Measurements from ENCODE around the gene ANXA2R. TPM values are rescaled to one million over a fixed set of nuclear protein-coding genes. Genes with fewer than 3 reads are reported as not detected.

The ANXA2R gene
- polyA plus RNA-seq, 2 of the 4 experiments (the other 2 are of a cell fraction), result 1.7 to 2.1 TPM

DNA sequence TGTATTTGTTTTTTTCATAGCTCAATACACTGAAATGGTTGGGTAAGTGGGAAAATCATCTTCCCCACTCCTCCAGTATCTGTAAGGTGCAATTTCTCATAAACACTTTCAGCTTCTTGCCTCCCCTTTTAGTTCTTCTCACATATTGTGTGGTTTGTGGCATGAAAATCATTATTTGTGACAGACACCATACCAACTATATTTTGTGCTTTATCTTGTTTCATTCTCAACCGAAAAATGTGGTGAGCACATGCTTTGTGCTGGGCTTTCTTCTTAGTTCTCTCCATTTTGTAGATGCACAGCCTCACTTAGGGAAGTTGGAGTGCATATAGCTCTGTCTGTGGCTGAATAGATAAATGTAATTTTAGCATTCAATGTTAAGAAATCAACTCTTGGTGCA, 6.4 kb upstream of the ANXA2R start:
- no peak for TF ChIP-seq ESRRA (IDR thresholded peaks at IDR 0.05; ENCODE audit: borderline replicate concordance, low read length)
- TF ChIP-seq HOXB13 (CRISPR knock-in tag; IDR thresholded peaks at IDR 0.05; ENCODE audit: low read depth), result no peak
- TF ChIP-seq ZFP36 (IDR thresholded peaks at IDR 0.05; ENCODE audit: borderline replicate concordance, partially characterized antibody), result no peak
- TF ChIP-seq, protein P1, sequence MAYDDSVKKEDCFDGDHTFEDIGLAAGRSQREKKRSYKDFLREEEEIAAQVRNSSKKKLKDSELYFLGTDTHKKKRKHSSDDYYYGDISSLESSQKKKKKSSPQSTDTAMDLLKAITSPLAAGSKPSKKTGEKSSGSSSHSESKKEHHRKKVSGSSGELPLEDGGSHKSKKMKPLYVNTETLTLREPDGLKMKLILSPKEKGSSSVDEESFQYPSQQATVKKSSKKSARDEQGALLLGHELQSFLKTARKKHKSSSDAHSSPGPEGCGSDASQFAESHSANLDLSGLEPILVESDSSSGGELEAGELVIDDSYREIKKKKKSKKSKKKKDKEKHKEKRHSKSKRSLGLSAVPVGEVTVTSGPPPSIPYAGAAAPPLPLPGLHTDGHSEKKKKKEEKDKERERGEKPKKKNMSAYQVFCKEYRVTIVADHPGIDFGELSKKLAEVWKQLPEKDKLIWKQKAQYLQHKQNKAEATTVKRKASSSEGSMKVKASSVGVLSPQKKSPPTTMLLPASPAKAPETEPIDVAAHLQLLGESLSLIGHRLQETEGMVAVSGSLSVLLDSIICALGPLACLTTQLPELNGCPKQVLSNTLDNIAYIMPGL (CRISPR knock-in tag; IDR thresholded peaks at IDR 0.05; ENCODE audit: borderline replicate concordance), result no peak
- TF ChIP-seq ZNF302 (CRISPR knock-in tag; IDR thresholded peaks at IDR 0.05), result no peak
- TF ChIP-seq, protein P2, sequence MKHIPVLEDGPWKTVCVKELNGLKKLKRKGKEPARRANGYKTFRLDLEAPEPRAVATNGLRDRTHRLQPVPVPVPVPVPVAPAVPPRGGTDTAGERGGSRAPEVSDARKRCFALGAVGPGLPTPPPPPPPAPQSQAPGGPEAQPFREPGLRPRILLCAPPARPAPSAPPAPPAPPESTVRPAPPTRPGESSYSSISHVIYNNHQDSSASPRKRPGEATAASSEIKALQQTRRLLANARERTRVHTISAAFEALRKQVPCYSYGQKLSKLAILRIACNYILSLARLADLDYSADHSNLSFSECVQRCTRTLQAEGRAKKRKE (CRISPR knock-in tag; IDR thresholded peaks at IDR 0.05; ENCODE audit: low read depth), result no peak
- no peak for TF ChIP-seq HOXA7 (CRISPR knock-in tag; IDR thresholded peaks at IDR 0.05)
- no peak for TF ChIP-seq JUN (IDR thresholded peaks at IDR 0.05)
- TF ChIP-seq, protein P3, sequence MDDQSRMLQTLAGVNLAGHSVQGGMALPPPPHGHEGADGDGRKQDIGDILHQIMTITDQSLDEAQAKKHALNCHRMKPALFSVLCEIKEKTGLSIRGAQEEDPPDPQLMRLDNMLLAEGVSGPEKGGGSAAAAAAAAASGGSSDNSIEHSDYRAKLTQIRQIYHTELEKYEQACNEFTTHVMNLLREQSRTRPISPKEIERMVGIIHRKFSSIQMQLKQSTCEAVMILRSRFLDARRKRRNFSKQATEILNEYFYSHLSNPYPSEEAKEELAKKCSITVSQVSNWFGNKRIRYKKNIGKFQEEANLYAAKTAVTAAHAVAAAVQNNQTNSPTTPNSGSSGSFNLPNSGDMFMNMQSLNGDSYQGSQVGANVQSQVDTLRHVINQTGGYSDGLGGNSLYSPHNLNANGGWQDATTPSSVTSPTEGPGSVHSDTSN (IDR thresholded peaks at IDR 0.05), result no peak
- TF ChIP-seq NFE2L2 (conservative IDR thresholded peaks at IDR 0.05; ENCODE audit: low read length), result no peak
- TF ChIP-seq FOSL2 (IDR thresholded peaks at IDR 0.05), result no peak
- TF ChIP-seq FOSL2 (CRISPR knock-in tag; IDR thresholded peaks at IDR 0.05), result no peak
- TF ChIP-seq MAFK (IDR thresholded peaks at IDR 0.05; ENCODE audit: partially characterized antibody), result no peak
- TF ChIP-seq ZSCAN20 (CRISPR knock-in tag; IDR thresholded peaks at IDR 0.05), result no peak
- TF ChIP-seq, protein P4, sequence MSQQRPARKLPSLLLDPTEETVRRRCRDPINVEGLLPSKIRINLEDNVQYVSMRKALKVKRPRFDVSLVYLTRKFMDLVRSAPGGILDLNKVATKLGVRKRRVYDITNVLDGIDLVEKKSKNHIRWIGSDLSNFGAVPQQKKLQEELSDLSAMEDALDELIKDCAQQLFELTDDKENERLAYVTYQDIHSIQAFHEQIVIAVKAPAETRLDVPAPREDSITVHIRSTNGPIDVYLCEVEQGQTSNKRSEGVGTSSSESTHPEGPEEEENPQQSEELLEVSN (IDR thresholded peaks at IDR 0.05; ENCODE audit: borderline replicate concordance, low read depth), result no peak
- TF ChIP-seq MAZ (IDR thresholded peaks at IDR 0.05; ENCODE audit: borderline replicate concordance, low read depth, low read length), result no peak
- TF ChIP-seq MYC (IDR thresholded peaks at IDR 0.05; ENCODE audit: borderline replicate concordance, low read length), result no peak
- TF ChIP-seq GATA3 (IDR thresholded peaks at IDR 0.05; ENCODE audit: borderline replicate concordance), result no peak
- TF ChIP-seq PHF8 (IDR thresholded peaks at IDR 0.05; ENCODE audit: borderline replicate concordance, low read depth), result no peak
- WGBS (ENCODE audit: missing lambda C conversion rate), result 100% methylated on average over 1 of the region's 1 CpG
- ChIA-PET POLR2A (interaction anchor here (0.8 kb wide), 1 partner anchor 18 kb away, joined by 3 read pairs; no protein-coding TSS in a partner anchor), CTCF (interaction anchor here (0.9 to 1.7 kb wide), 4 partner anchors 18 to 344 kb away, joined by 3 to 6 read pairs (median 4); no protein-coding TSS in a partner anchor)
- Histone ChIP-seq H3K4me3 (no peak overlapping the region), H3K4me2 (no peak overlapping the region), H3K9me3 (no peaks in the 10 kb centered on the region), H3K27ac (no peak overlapping the region), H3K4me1 (0 out of 3 replicates have a peak, but pooled peaks cover 3% of the 10 kb centered on the region)
- no peak for FAIRE-seq
- no peak for DNase-seq (ENCODE audit: low read depth in 1 of 2, low spot score in 1 of 2)
- ATAC-seq, result no peak

DNA sequence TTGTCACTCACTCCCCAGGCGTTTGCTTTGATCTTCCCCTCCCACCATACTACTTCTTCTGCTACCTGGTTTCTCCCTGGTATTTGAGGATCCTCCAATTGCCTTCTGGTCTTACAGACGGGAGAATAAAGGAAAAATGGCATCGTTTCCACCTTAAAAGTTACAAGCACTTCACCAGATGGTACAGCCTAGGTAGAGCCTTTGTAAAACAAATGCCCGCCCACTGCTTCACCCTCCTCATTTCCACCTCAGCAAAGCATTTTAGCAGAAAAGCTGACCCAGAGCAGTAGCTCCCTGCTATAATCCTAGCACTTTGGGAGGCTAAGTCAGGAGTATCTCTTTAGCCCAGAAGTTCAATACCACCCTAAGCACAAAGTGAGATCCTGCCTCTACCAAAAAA, 5.1 kb upstream of the ANXA2R start:
- POLR2A ChIA-PET, result no interaction called here
- CTCF ChIA-PET, result interaction anchor here (1.0 to 1.7 kb wide), 3 partner anchors 19 to 345 kb away, joined by 3 to 6 read pairs (median 5); no protein-coding TSS in a partner anchor
- Histone ChIP-seq H3K4me1 (0 out of 3 replicates have a peak, but pooled peaks cover 3% of the 10 kb centered on the region), H3K9me3 (no peaks in the 10 kb centered on the region), H3K27ac (no peak overlapping the region), H3K4me2 (no peak overlapping the region), H3K4me3 (no peak overlapping the region)
- ATAC-seq, result no peak
- DNase-seq (ENCODE audit: low read depth in 1 of 2, low spot score in 1 of 2), result no peak
- WGBS (ENCODE audit: missing lambda C conversion rate), result 94% methylated on average over 4 of the region's 4 CpGs
- TF ChIP-seq, protein P3 (IDR thresholded peaks at IDR 0.05), result no peak
- TF ChIP-seq NPAS2 (CRISPR knock-in tag; IDR thresholded peaks at IDR 0.05; ENCODE audit: borderline replicate concordance) (no peak), RAD21 (conservative IDR thresholded peaks at IDR 0.05 in 1 of 2, IDR thresholded peaks at IDR 0.05 in 1 of 2) (no peak)
- TF ChIP-seq, protein P5, sequence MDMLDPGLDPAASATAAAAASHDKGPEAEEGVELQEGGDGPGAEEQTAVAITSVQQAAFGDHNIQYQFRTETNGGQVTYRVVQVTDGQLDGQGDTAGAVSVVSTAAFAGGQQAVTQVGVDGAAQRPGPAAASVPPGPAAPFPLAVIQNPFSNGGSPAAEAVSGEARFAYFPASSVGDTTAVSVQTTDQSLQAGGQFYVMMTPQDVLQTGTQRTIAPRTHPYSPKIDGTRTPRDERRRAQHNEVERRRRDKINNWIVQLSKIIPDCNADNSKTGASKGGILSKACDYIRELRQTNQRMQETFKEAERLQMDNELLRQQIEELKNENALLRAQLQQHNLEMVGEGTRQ (IDR thresholded peaks at IDR 0.05), result no peak
- FAIRE-seq, result no peak
